CD4-positive, alpha-beta T cell treated with Interleukin-17A for 1 hour (primary cell): ENCODE measurements around the gene CEP131.
"Not testable (repeated sequence)": the region's sequence is repeated elsewhere in the genome, so short reads cannot be mapped to it uniquely, and the experiment has no call there.

ENCODE experiments used
- DNase-seq: peaks from one replicate; pipeline ENCODE4 v3.0.0-alpha.2; 2020

Gene CEP131

DNA sequence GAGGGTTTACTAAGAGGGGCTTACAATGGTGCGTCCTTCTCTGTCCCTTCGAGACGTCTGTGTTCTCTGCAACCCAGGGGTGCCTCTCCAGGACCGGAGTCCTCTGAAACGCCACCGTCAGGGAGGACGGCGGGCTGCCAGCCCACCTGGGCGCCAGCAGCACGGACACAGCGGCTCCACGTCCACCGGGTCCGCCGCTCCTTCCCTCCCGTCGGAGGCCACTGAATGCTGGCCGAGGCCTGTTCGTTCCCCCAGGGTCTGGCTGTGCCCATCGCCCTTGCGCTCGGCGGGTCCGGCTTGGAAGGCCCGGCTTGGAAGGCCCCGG is 15.7 kb upstream of the CEP131 start:
- DNase-seq = no peak

DNA sequence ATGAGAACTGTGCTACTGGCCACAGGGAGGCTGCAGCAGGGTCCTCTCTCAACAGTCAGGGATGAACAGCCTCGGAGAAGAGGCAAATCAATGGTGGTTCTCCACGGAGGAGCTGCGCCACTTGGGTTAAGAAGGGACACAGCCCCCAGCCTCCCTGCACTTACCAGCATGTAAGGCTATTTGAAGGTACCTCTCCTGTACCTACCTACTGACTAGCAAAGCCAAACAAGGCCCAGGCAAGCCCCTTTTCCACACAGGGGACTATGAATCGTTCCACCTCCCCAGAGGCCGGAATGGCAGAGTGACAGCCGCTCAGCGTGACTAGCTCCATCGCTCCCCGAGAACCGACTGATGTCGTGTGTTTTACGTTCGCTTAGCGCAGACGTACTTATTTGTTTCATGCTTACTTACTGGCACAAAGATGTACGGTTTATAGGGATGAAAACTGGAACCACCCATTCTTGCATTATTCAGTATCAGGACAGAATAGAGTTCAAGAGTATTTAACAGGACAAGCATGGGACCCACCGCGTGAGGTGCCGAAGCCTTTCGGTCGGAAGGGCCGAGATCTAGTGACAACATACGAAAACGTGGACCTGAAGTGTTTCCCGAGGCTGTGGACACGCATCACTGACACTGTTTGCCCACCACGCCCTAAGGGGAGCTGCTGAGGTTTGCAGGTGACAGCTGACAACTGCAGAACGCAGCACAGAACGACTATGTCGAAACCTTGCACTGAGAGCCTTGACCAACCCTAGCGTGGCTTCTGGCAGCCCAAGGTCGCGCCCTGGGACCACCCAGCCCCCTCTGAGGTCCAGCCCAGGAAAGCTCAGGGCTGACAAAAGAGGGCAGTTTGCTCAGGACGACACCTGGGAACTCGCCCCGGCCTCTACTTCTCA is 15.1 kb upstream of the CEP131 start:
- no peak for DNase-seq

DNA sequence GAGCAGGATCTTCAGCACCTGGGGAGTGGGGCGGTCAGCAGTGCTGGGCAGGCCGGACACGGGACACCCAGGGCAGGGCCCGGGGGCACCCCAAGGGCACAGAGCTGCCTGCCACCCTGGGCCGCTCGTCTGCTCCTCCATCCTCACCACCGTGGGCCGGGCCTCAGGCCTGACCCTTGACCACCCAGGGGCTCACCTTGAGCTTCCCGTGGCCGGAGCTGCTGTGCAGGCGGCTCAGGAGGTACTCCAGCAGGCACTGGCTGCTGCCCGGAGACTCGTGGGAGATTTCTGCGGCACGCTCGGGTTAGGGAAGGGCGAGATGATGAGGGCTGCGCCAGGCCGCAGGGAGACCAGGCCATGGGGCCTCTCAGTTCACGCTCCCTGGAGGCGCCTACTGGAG is 14.0 kb upstream of the CEP131 start:
- DNase-seq = no peak

GRCh38 chr17:81235822-81236740 is 13.3 kb upstream of the CEP131 start:
- DNase-seq = no peak

GRCh38 chr17:81234940-81235821 is 12.4 kb upstream of the CEP131 start:
- DNase-seq = no peak

DNA sequence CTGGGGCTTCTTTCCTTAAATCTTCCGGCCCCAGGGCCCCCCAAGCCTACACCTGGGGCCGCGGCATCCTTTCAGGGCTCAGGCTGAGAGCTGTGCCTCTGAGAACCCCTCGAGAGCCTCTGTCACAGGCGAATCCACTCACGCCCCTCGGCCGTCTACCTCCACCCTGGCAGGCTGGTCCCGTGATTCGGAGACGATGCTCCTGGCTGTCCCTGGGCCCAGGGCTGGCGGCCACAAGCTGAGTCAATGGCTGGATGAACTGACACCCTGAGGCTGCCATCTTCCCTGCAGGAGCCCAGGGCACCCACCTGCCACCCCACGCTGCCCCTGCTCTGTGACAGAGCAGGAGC is 11.7 kb upstream of the CEP131 start:
- DNase-seq = no peak

- DNase-seq = no peak
Measured at GRCh38 chr17:81233811-81234505, 11.2 kb upstream of the CEP131 start.

DNA sequence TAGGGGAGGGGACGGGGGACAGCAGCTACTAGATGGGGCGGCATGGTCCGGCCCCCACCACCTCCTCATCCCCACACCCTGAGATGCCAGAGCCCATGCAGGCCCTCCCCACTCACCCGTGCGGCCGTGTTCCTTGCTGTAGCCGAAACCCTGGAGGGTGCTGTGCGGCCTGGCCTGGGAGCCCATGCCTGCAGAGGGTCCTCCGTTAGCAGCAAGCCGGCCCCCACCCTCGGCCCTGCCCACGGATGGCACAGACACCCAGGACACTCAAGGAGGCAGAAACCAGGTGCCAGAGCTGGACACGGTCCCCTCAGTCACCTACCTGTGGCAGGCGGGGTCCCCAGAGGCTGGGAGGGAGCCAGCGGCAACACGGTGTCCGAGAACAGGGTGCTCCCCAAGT is 10.6 kb upstream of the CEP131 start:
- no peak for DNase-seq

DNA sequence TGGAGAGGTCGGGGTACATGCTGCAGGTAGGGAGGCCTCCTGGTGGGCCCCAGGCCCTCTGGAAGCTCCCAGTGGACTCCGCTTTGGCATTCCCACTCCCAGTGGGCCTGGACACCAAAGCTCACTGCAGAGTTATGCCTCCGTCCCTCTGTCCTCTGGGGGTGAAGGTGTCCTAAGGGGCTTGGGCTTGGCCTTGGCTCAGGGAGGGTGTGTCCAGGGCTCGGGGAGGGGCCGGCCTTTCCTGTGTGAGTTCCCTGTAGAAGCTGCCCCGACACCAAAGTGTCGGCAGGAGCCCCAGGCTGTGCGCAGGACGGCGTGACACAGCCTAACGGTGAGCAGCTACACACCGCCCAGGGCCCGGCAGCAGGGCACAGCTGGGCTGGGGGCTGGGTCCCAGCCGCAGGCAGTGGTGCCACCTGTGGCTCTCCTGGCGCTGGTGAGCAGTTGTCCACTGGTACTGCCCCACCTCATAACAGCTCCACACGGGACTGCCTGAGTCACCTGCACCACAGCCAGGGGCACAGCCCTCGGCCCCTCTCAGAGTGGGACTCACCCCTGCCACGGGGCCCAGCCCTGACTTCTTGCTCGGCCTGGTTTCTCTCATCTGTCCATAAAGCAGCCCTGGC is 10.0 kb upstream of the CEP131 start:
- no peak for DNase-seq

GRCh38 chr17:81231766-81232581 is 9.2 kb upstream of the CEP131 start:
- no peak for DNase-seq

DNA sequence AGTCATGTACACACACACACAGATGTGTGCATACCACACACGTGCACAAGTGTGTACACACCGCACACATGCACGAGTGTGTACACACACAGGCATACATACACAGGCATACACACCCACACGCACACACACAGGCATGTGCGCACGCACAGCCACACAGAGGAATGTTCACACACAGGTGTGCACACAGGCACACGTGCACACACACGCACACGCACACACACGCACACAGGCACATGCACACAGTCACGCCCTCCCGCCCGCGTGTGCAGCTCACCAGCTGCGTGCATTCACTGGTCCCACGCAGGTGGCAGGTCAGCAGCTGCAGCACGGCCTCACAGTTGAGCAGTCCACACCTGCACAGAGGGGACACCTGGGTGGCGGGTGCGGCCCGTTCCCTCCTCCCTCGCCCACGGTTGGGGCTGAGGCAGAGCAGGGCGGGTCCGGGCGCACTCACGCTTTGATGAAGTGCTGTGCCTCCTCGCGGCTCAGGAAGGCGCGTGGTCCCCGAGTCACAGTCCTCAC is 8.4 kb upstream of the CEP131 start:
- DNase-seq = no peak

- no peak for DNase-seq
Measured at GRCh38 chr17:81230043-81230820, 7.5 kb upstream of the CEP131 start.

DNA sequence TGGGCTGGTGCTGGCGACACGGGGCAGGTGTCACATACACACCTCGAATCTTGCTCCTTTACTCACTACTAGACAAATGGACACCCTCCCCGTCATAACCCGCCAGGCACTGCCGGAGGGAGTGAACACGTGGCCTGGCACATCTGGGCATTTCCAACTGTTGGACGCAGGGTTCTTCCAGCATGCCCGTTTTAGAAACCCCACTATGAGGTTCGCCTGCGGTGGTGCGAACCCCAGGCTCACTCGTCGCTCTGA is 6.8 kb upstream of the CEP131 start:
- DNase-seq = no peak

- DNase-seq = no peak
Measured at GRCh38 chr17:81228834-81229665, 6.3 kb upstream of the CEP131 start.

DNA sequence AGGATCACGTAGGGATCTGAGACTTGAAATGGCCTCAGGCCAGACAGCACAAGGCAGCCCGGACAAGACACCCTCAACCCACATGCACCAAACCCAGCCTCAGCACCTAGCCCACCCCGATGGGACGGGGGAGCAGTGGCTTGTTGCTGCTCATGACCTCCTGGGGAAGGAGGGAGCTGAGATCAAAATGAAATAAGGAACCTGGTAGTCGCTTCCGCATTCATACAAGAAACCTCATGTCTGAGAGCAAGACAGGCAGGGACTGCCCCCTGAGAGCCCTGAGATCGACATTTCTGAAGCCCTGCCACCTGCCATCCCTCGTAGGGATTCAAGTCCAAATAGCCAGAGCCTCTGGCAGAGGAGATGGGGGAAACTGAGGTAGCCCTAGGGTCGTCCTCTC is 5.7 kb upstream of the CEP131 start:
- DNase-seq = no peak

- not testable (repeated sequence) for DNase-seq
Measured at GRCh38 chr17:81227630-81228029, 4.9 kb upstream of the CEP131 start.

GRCh38 chr17:81223762-81224130 is 981 bp upstream of the CEP131 start:
- peak; percentile 13 for DNase-seq

DNA sequence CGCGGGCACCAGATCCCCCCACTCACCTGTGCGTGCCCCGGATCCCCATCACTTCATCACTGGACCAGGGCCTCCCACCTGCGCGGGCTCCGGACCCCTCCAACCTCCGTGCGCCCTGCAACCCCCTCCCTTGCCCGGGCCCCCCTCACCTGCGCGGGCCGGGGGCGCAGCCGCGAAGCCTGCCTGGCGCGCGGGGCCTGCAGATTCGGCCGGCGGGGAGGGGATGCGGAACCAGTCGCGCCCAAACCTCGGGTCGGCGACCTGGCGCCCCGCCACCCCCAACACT is 202 bp downstream of the CEP131 start:
- no peak for DNase-seq

- no peak for DNase-seq
Measured at GRCh38 chr17:81221842-81222619, 734 bp downstream of the CEP131 start.
